Mesodermal cell (in vitro differentiated cells): ENCODE data around the gene MMP15.
"Not testable (repeated sequence)": the region's sequence is repeated elsewhere in the genome, so short reads cannot be mapped to it uniquely, and the experiment has no call there.

Source experiments
- H3K27ac ChIP-seq: 2 replicates; pipeline ENCODE4 v1.7.0; 2013; ENCODE audit warnings: mild to moderate bottlenecking, low read depth, low read length, moderate library complexity; ENCODE audit not compliant: severe bottlenecking
- H3K36me3 ChIP-seq: 2 replicates; pipeline ENCODE4 v1.7.1; 2013; ENCODE audit warnings: mild to moderate bottlenecking, low read length, moderate library complexity; ENCODE audit not compliant: control insufficient read depth, insufficient read depth
- H3K4me1 ChIP-seq: one replicate; pipeline ENCODE4 v1.7.1; 2013; ENCODE audit warnings: mild to moderate bottlenecking, low read length; ENCODE audit not compliant: insufficient read depth, control insufficient read depth, poor library complexity, severe bottlenecking
- H3K4me3 ChIP-seq: 2 replicates; pipeline ENCODE4 v1.7.0; 2013; ENCODE audit warnings: low read length, control low read depth, mild to moderate bottlenecking; ENCODE audit not compliant: insufficient read depth, poor library complexity, severe bottlenecking; ENCODE audit errors: extremely low read depth
- H3K9me3 ChIP-seq: 2 replicates; pipeline ENCODE4 v1.7.1; 2013; ENCODE audit warnings: mild to moderate bottlenecking, low read length, moderate library complexity; ENCODE audit not compliant: control insufficient read depth
- WGBS, 2 experiments: methylation state at CpG; one replicate each; pipeline ENCODE4 v1.1.5; 2013; ENCODE audit warnings: missing lambda C conversion rate in 2 of 2; ENCODE audit not compliant: insufficient coverage in 2 of 2; 5-methylcytosine and 5-hydroxymethylcytosine counted together

The MMP15 gene

DNA sequence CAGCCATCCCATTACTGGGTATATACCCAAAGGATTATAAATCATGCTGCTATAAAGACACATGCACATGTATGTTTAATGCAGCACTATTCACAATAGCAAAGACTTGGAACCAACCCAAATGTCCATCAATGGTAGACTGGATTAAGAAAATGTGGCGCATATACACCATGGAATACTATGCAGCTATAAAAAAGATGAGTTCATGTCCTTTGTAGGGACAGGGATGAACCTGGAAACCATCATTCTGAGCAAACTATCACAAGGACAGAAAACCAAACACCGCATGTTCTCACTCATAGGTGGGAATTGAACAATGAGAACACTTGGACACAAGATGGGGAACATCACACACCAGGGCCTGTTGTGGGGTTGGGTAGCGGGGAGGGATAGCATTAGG is 64.8 kb downstream of the MMP15 start:
- not testable (repeated sequence) for H3K27ac ChIP-seq, H3K9me3 ChIP-seq, H3K4me1 ChIP-seq, H3K36me3 ChIP-seq, H3K4me3 ChIP-seq
- 83 to 100% methylated on average over 1 of the region's 3 CpGs for WGBS, 2 experiments

DNA sequence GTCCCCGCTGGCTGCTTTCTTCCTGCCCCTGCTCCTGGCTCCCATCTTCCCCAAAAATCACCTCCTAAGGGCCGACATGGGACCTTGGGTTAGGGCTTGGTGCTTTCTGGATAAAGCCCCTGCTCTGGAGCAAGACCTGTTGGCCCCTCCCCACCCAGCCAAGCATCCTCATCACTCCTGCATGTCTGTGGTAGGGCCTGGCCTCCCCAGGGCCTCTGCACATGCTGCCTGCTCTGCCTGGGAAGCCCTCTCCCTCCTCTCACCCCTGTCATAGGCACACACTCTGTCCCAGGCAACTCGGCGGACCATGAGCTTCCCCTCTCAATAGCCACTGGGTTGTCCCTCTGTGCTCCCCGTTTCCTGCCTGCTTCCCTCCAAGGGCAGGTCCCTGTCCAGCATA is 68.5 kb downstream of the MMP15 start:
- WGBS, 2 experiments: 85 to 93% methylated on average over 4 to 5 of the region's 5 CpGs
- H3K27ac ChIP-seq: no peak overlapping the region
- no peaks in the 10 kb centered on the region for H3K9me3 ChIP-seq
- H3K4me1 ChIP-seq: peaks cover 28% of the 10 kb centered on the region
- no peaks in the 10 kb centered on the region for H3K36me3 ChIP-seq
- H3K4me3 ChIP-seq: no peak overlapping the region

DNA sequence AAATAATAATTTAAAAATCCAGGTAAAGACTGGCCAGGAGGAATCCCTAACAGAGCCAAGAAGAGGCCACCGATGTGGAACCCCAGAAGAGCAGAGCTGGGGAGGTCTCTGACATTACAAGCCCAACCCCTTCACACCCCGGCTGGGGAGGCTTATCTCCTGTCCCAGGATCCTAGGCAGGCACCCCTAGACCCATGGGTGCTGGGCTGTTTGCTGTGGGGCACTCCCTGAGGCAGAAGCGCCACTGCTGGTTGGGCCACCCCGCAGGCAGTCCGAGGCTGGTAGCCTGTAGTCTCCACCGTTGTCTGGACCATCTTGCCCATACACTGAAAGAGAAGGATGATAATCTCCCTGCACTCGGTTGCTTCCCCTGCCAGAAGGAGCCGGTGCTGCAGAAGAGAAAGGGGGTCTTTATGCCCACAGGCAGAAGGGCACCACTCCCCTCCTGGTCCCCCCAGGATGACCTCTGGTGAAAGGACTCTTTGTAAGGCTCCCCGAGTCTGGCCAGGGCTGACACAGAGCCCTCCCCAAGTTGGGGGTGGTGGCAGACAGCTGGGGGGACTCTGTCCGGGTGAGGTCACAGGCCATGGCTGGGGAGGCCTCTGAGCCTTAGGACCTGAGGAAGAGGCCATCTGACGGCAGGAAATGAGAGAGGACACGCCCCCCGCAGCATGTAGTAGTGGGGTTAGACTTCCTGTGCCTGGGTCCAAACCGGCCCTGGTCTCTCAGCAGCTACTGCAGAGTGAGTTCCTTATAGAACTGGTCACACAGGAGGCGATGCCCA is 69.4 kb downstream of the MMP15 start:
- no peaks in the 10 kb centered on the region for H3K36me3 ChIP-seq
- no peak overlapping the region for H3K4me3 ChIP-seq
- 88 to 96% methylated on average over 10 to 11 of the region's 15 CpGs for WGBS, 2 experiments
- H3K9me3 ChIP-seq: no peaks in the 10 kb centered on the region
- H3K4me1 ChIP-seq: peaks cover 31% of the 10 kb centered on the region
- no peak overlapping the region for H3K27ac ChIP-seq

- not testable (repeated sequence) for H3K27ac ChIP-seq, H3K9me3 ChIP-seq, H3K4me3 ChIP-seq, H3K36me3 ChIP-seq
- H3K4me1 ChIP-seq: peaks cover 34% of the 10 kb centered on the region
- 68 to 100% methylated on average over 2 to 4 of the region's 6 CpGs for WGBS, 2 experiments
Measured at GRCh38 chr16:58095575-58095960, 70.0 kb downstream of the MMP15 start.

DNA sequence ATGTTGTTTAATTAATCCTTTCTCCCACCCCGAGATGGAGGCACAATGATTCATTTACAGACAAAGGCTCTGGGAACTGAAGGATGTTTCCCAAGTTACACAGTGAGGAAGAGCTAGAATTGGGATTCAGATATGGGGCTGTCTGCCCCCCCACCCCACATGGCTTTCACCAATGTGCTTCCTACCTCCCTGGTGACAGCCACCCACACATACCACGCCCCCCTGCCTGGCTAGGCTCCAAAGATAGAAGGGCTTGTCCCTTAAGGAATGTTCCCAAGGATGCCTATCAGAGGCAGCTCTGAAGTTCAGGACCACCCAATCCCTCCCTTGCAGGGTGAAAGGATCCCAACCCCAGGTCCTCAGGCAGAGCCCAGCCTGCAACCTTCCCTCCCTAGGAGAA is 70.7 kb downstream of the MMP15 start:
- H3K9me3 ChIP-seq: no peaks in the 10 kb centered on the region
- H3K36me3 ChIP-seq: no peaks in the 10 kb centered on the region
- H3K27ac ChIP-seq: no peak overlapping the region
- H3K4me1 ChIP-seq: peaks cover 34% of the 10 kb centered on the region
- 80% methylated on average over 1 of the region's 2 CpGs; no CpG with 5 or more reads in 1 of the 2 experiments for WGBS, 2 experiments
- H3K4me3 ChIP-seq: no peak overlapping the region
